Dermis microvascular lymphatic vessel endothelial cell (primary cell): ENCODE results near the gene NOS1. TPM values are rescaled to one million over a fixed set of nuclear protein-coding genes. Genes with fewer than 3 reads are reported as not detected.

ENCODE experiments used
- DNase-seq, 2 donors: peaks; one replicate each; pipeline versions ENCODE4 v3.0.0 to v3.0.0-alpha.2; 2010; ENCODE audit warnings: low read depth in 2 of 2
- total RNA-seq: library from RNA; depleted of rRNA; stranded (reverse); fragments of >200 nt; gene quantifications from 2 replicates; pipeline ENCODE4 v1.2.1, GENCODE V29; 2014

NOS1 gene
- total RNA-seq, 1 donor from 2014 or later, result under 0.01 TPM

- no peak for DNase-seq
Observed at GRCh38 chr12:117331691-117332090, 29.7 kb downstream of the NOS1 start.

- DNase-seq, result no peak
Observed at GRCh38 chr12:117330441-117331113, 30.8 kb downstream of the NOS1 start.

- DNase-seq, result no peak
Observed at GRCh38 chr12:117329756-117330155, 31.7 kb downstream of the NOS1 start.

- no peak for DNase-seq
Observed at GRCh38 chr12:117328556-117329100, 32.8 kb downstream of the NOS1 start.

GRCh38 chr12:117322428-117322827 is 39.0 kb downstream of the NOS1 start:
- no peak for DNase-seq

- no peak for DNase-seq
Observed at GRCh38 chr12:117321572-117321971, 39.9 kb downstream of the NOS1 start.

- DNase-seq, result no peak
Observed at GRCh38 chr12:117318591-117318990, 42.8 kb downstream of the NOS1 start.

- no peak for DNase-seq
Observed at GRCh38 chr12:117316336-117316735, 45.1 kb downstream of the NOS1 start.

GRCh38 chr12:117313926-117314325 is 47.5 kb downstream of the NOS1 start:
- no peak for DNase-seq

GRCh38 chr12:117312770-117313169 is 48.7 kb downstream of the NOS1 start:
- no peak for DNase-seq

- no peak for DNase-seq
Observed at GRCh38 chr12:117309276-117309925, 52.0 kb downstream of the NOS1 start.

GRCh38 chr12:117300174-117300573 is 61.3 kb downstream of the NOS1 start:
- DNase-seq, result no peak

- no peak for DNase-seq
Observed at GRCh38 chr12:117298648-117299225, 62.7 kb downstream of the NOS1 start.

- no peak for DNase-seq
Observed at GRCh38 chr12:117298191-117298590, 63.2 kb downstream of the NOS1 start.

- no peak for DNase-seq
Observed at GRCh38 chr12:117294189-117294603, 67.2 kb downstream of the NOS1 start.

GRCh38 chr12:117293510-117293909 is 67.9 kb downstream of the NOS1 start:
- no peak for DNase-seq

- no peak for DNase-seq
Observed at GRCh38 chr12:117292688-117293087, 68.7 kb downstream of the NOS1 start.

- no peak for DNase-seq
Observed at GRCh38 chr12:117284140-117284539, 77.3 kb downstream of the NOS1 start.

- DNase-seq, result no peak
Observed at GRCh38 chr12:117282490-117282889, 78.9 kb downstream of the NOS1 start.

GRCh38 chr12:117280019-117280680 is 81.3 kb downstream of the NOS1 start:
- no peak for DNase-seq

- DNase-seq, result no peak
Observed at GRCh38 chr12:117279606-117280005, 81.8 kb downstream of the NOS1 start.

GRCh38 chr12:117277875-117278274 is 83.6 kb downstream of the NOS1 start:
- no peak for DNase-seq
